HG03045 (cell line): Measurements from ENCODE around the gene SMNDC1.
A peak's percentile ranks its signal among the peaks of the same experiment; 100 is the strongest.

Experiments used
- ATAC-seq: cut with Tn5 transposase; IDR thresholded peaks from one replicate; pipeline ENCODE4 v1.9.1; 2021; ENCODE audit warnings: mild to moderate bottlenecking, moderate library complexity; ENCODE audit not compliant: unreplicated experiment

SMNDC1 gene

GRCh38 chr10:110327262-110327914, 22.7 kb upstream of the SMNDC1 start:
- ATAC-seq = no peak

- no peak for ATAC-seq
Observed at GRCh38 chr10:110326351-110327032, 21.8 kb upstream of the SMNDC1 start.

GRCh38 chr10:110324805-110325280, 20.1 kb upstream of the SMNDC1 start:
- peak; percentile 51 for ATAC-seq

GRCh38 chr10:110324201-110324804, 19.6 kb upstream of the SMNDC1 start:
- peak; percentile 48 for ATAC-seq

GRCh38 chr10:110323503-110323902, 18.8 kb upstream of the SMNDC1 start:
- ATAC-seq = no peak

GRCh38 chr10:110321869-110322620, 17.3 kb upstream of the SMNDC1 start:
- no peak for ATAC-seq

- no peak for ATAC-seq
Observed at GRCh38 chr10:110317866-110318850, 13.4 kb upstream of the SMNDC1 start.

GRCh38 chr10:110313674-110314073, 9.0 kb upstream of the SMNDC1 start:
- ATAC-seq = no peak

GRCh38 chr10:110312206-110312605, 7.5 kb upstream of the SMNDC1 start:
- no peak for ATAC-seq

- no peak for ATAC-seq
Observed at GRCh38 chr10:110311357-110311949, 6.7 kb upstream of the SMNDC1 start.

GRCh38 chr10:110310741-110311140, 6.0 kb upstream of the SMNDC1 start:
- no peak for ATAC-seq

GRCh38 chr10:110307805-110308204, 3.1 kb upstream of the SMNDC1 start:
- no peak for ATAC-seq

- no peak for ATAC-seq
Observed at GRCh38 chr10:110306452-110306768, 1.7 kb upstream of the SMNDC1 start.

- no peak for ATAC-seq
Observed at GRCh38 chr10:110305767-110306451, 1.2 kb upstream of the SMNDC1 start.

- peak; percentile 48 for ATAC-seq
Observed at GRCh38 chr10:110304394-110304779, 333 bp downstream of the SMNDC1 start.

GRCh38 chr10:110303681-110304080, 1.0 kb downstream of the SMNDC1 start:
- no peak for ATAC-seq

- no peak for ATAC-seq
Observed at GRCh38 chr10:110300486-110300986, 4.2 kb downstream of the SMNDC1 start.

- no peak for ATAC-seq
Observed at GRCh38 chr10:110296966-110297365, 7.8 kb downstream of the SMNDC1 start.

GRCh38 chr10:110286841-110287240, 17.9 kb downstream of the SMNDC1 start:
- ATAC-seq = no peak
